Kidney tubule cell (primary cell): ENCODE measurements around the gene CHCHD6.

Source experiments
- DNase-seq: peaks from one replicate; pipeline ENCODE4 v3.0.0-alpha.2; 2018; ENCODE audit warnings: low spot score

Gene CHCHD6

GRCh38 chr3:126982126-126982470, 278.1 kb downstream of the CHCHD6 start:
- no peak for DNase-seq

GRCh38 chr3:126982471-126983175, 278.6 kb downstream of the CHCHD6 start, which contains the start of gene PLXNA1:
Gene PLXNA1, plus strand, starts transcription at chr3:126983115. Its CDS starts 5,479 bp downstream, at chr3:126988594.
- peak; percentile 85 for DNase-seq

GRCh38 chr3:126983276-126983652, 279.2 kb downstream of the CHCHD6 start:
- peak; percentile 13 for DNase-seq

- DNase-seq, result peak; percentile 20
Measured at GRCh38 chr3:126983653-126984390, 279.8 kb downstream of the CHCHD6 start.

GRCh38 chr3:126984391-126985131, 280.5 kb downstream of the CHCHD6 start:
- no peak for DNase-seq

- DNase-seq, result no peak
Measured at GRCh38 chr3:126985132-126985985, 281.3 kb downstream of the CHCHD6 start.

- no peak for DNase-seq
Measured at GRCh38 chr3:126986001-126986400, 282.0 kb downstream of the CHCHD6 start.

GRCh38 chr3:126987129-126987528, 283.1 kb downstream of the CHCHD6 start:
- no peak for DNase-seq

GRCh38 chr3:126987596-126987995, 283.6 kb downstream of the CHCHD6 start:
- DNase-seq, result no peak

GRCh38 chr3:126988451-126989021, 284.5 kb downstream of the CHCHD6 start:
- DNase-seq, result no peak

- no peak for DNase-seq
Measured at GRCh38 chr3:126989316-126990023, 285.4 kb downstream of the CHCHD6 start.

- no peak for DNase-seq
Measured at GRCh38 chr3:126990024-126990700, 286.1 kb downstream of the CHCHD6 start.

- no peak for DNase-seq
Measured at GRCh38 chr3:126990890-126991289, 286.9 kb downstream of the CHCHD6 start.

GRCh38 chr3:126991366-126992200, 287.5 kb downstream of the CHCHD6 start:
- DNase-seq, result no peak

- no peak for DNase-seq
Measured at GRCh38 chr3:126992216-126992615, 288.2 kb downstream of the CHCHD6 start.

GRCh38 chr3:126992776-126993175, 288.7 kb downstream of the CHCHD6 start:
- DNase-seq, result no peak

- no peak for DNase-seq
Measured at GRCh38 chr3:126993436-126993835, 289.4 kb downstream of the CHCHD6 start.

GRCh38 chr3:126994661-126995245, 290.7 kb downstream of the CHCHD6 start:
- DNase-seq, result no peak

GRCh38 chr3:126995254-126995780, 291.3 kb downstream of the CHCHD6 start:
- no peak for DNase-seq
